DOHH2 (cell line): ENCODE results near the gene CSF3.

Source experiments
- H3F3A ChIP-seq: fragments of 200-600 bp; sonication (generic), shearing (Covaris generic); 2 replicates; pipeline ENCODE4 v1.6.0; 2016; ENCODE audit warnings: antibody characterized with exemption, mild to moderate bottlenecking; ENCODE audit not compliant: control insufficient read depth, insufficient read depth
- H3K27ac ChIP-seq: fragments of 200-600 bp; sonication (generic); 2 replicates; pipeline ENCODE4 v1.5.1; 2014; ENCODE audit warnings: low read depth, mild to moderate bottlenecking, low read length, moderate library complexity
- H3K27me3 ChIP-seq: fragments of 200-600 bp; sonication (generic); 2 replicates; pipeline ENCODE4 v1.6.1; 2014; ENCODE audit warnings: mild to moderate bottlenecking, low read length, mixed read lengths; ENCODE audit not compliant: control insufficient read depth
- H3K36me3 ChIP-seq: fragments of 200-600 bp; sonication (generic); 2 replicates; pipeline ENCODE4 v1.6.1; 2014; ENCODE audit warnings: mild to moderate bottlenecking, low read length, moderate library complexity, mixed read lengths; ENCODE audit not compliant: control insufficient read depth
- H3K4me1 ChIP-seq: fragments of 200-600 bp; sonication (generic); 2 replicates; pipeline ENCODE4 v1.6.1; 2014; ENCODE audit warnings: mild to moderate bottlenecking, low read length, mixed read lengths; ENCODE audit not compliant: control insufficient read depth
- H3K4me2 ChIP-seq: fragments of 200-600 bp; sonication (generic); 2 replicates; pipeline ENCODE4 v1.6.0; 2014; ENCODE audit warnings: mild to moderate bottlenecking, low read length, moderate library complexity
- H3K4me3 ChIP-seq: fragments of 200-600 bp; sonication (generic); 2 replicates; pipeline ENCODE4 v1.5.1; 2014; ENCODE audit warnings: mild to moderate bottlenecking, low read length, mixed read lengths
- H3K79me2 ChIP-seq: fragments of 200-600 bp; sonication (generic); 2 replicates; pipeline ENCODE4 v1.6.1; 2014; ENCODE audit warnings: mild to moderate bottlenecking, low read length, mixed read lengths; ENCODE audit not compliant: control insufficient read depth
- H3K9me2 ChIP-seq: fragments of 200-600 bp; sonication (generic); replicated peaks from 2 replicates; pipeline ENCODE4 v1.6.1; 2014; ENCODE audit warnings: mild to moderate bottlenecking, low read length, mixed read lengths; ENCODE audit not compliant: control insufficient read depth
- H3K9me3 ChIP-seq: fragments of 200-600 bp; sonication (generic); 2 replicates; pipeline ENCODE4 v1.6.1; 2014; ENCODE audit warnings: antibody characterized with exemption, low read length, mixed read lengths; ENCODE audit not compliant: control insufficient read depth, insufficient read depth
- H4K20me1 ChIP-seq: fragments of 200-600 bp; sonication (generic); 2 replicates; pipeline ENCODE4 v1.6.0; 2014; ENCODE audit warnings: low read depth, mild to moderate bottlenecking, antibody characterized with exemption, low read length, moderate library complexity; ENCODE audit not compliant: control insufficient read depth, insufficient read depth
- CTCF ChIP-seq: fragments of 200-600 bp; sonication (generic); IDR thresholded peaks from one replicate; pipeline ENCODE4 v1.5.1; 2014; ENCODE audit warnings: antibody characterized with exemption, mild to moderate bottlenecking, low read depth, low read length; ENCODE audit not compliant: poor library complexity, severe bottlenecking
- EZH2phosphoT487 ChIP-seq: fragments of 200-600 bp; sonication (generic); IDR thresholded peaks from 2 replicates; pipeline ENCODE4 v1.6.1; 2017; ENCODE audit warnings: borderline replicate concordance, mild to moderate bottlenecking, antibody characterized with exemption, low read length, moderate library complexity, mixed read lengths

Gene CSF3

GRCh38 chr17:39996800-39997199, 18.4 kb upstream of the CSF3 start:
- Histone ChIP-seq H3K4me1 (no peaks in the 10 kb centered on the region), H3F3A (peaks cover 3% of the 10 kb centered on the region; the same call in 1 of the 2 replicates), H3K9me2 (no peaks in the 10 kb centered on the region), H3K79me2 (no peaks in the 10 kb centered on the region), H3K27me3 (no peaks in the 10 kb centered on the region), H3K36me3 (peaks cover 58% of the 10 kb centered on the region), H4K20me1 (no peaks in the 10 kb centered on the region), H3K4me2 (no peak overlapping the region), H3K9me3 (no peaks in the 10 kb centered on the region), H3K4me3 (no peak overlapping the region), H3K27ac (no peak overlapping the region)
- TF ChIP-seq EZH2phosphoT487 (no peak), CTCF (no peak)

- TF ChIP-seq EZH2phosphoT487 (no peak), CTCF (no peak)
- Histone ChIP-seq H3K4me1 (no peaks in the 10 kb centered on the region), H3K27me3 (no peaks in the 10 kb centered on the region), H3F3A (peaks cover 3% of the 10 kb centered on the region; the same call in 1 of the 2 replicates), H3K9me2 (no peaks in the 10 kb centered on the region), H3K36me3 (peaks cover 50% of the 10 kb centered on the region), H3K4me2 (no peak overlapping the region), H4K20me1 (no peaks in the 10 kb centered on the region), H3K27ac (no peak overlapping the region), H3K4me3 (no peak overlapping the region), H3K79me2 (no peaks in the 10 kb centered on the region), H3K9me3 (no peaks in the 10 kb centered on the region)
These were observed 17.7 kb upstream of the CSF3 start for GRCh38 chr17:39997543-39997942.

GRCh38 chr17:39999067-39999466, 16.2 kb upstream of the CSF3 start:
- Histone ChIP-seq H3K4me3 (no peak overlapping the region), H3K27ac (no peak overlapping the region), H3K9me2 (no peaks in the 10 kb centered on the region), H3F3A (peaks cover 3% of the 10 kb centered on the region; the same call in 1 of the 2 replicates), H3K36me3 (peaks cover 35% of the 10 kb centered on the region), H3K4me2 (no peak overlapping the region), H3K79me2 (no peaks in the 10 kb centered on the region), H3K4me1 (no peaks in the 10 kb centered on the region), H3K27me3 (no peaks in the 10 kb centered on the region), H3K9me3 (no peaks in the 10 kb centered on the region), H4K20me1 (no peaks in the 10 kb centered on the region)
- TF ChIP-seq CTCF: no peak
- no peak for TF ChIP-seq EZH2phosphoT487
